Liver (tissue), 9 donors: ENCODE results near the gene TTC38. TPM values are rescaled to one million over a fixed set of nuclear protein-coding genes. Genes with fewer than 3 reads are reported as not detected.

Source experiments
- DNase-seq: peaks from one replicate; pipeline ENCODE4 v3.0.0-alpha.2; 2017; ENCODE audit warnings: low spot score
- H3K27ac ChIP-seq, 2 donors: one replicate each; pipeline ENCODE4 v1.7.0; 2013; ENCODE audit warnings: inconsistent platforms in 2 of 2, low read length in 2 of 2, control low read depth in 1 of 2, low read depth in 1 of 2, mild to moderate bottlenecking in 1 of 2
- H3K27me3 ChIP-seq, 4 donors: one replicate each; pipeline versions ENCODE4 v1.6.1 to v1.7.0; 2013; ENCODE audit warnings: low read length in 3 of 4, inconsistent platforms in 1 of 4, mild to moderate bottlenecking in 1 of 4, moderate library complexity in 1 of 4; ENCODE audit not compliant: control insufficient read depth in 4 of 4, insufficient read depth in 4 of 4
- H3K36me3 ChIP-seq, 4 donors: one replicate each; pipeline versions ENCODE4 v1.6.1 to v1.7.0; 2013; ENCODE audit warnings: low read length in 3 of 4, mild to moderate bottlenecking in 3 of 4, low read depth in 1 of 4, moderate library complexity in 1 of 4; ENCODE audit not compliant: control insufficient read depth in 4 of 4, insufficient read depth in 3 of 4
- H3K4me1 ChIP-seq, 4 donors: one replicate each; pipeline versions ENCODE4 v1.6.1 to v1.7.0; 2013; ENCODE audit warnings: low read length in 3 of 4, mild to moderate bottlenecking in 3 of 4, moderate library complexity in 1 of 4; ENCODE audit not compliant: control insufficient read depth in 4 of 4, insufficient read depth in 4 of 4
- H3K4me3 ChIP-seq, 3 donors: one replicate each; pipeline versions ENCODE4 v1.6.1 to v1.7.0; 2013; ENCODE audit warnings: low read length in 3 of 3, control low read depth in 1 of 3, low read depth in 1 of 3, mild to moderate bottlenecking in 1 of 3
- H3K9ac ChIP-seq, 2 donors: one replicate each; pipeline ENCODE4 v1.7.0; 2013; ENCODE audit warnings: low read length in 2 of 2, mild to moderate bottlenecking in 2 of 2, moderate library complexity in 2 of 2, control low read depth in 1 of 2, low read depth in 1 of 2
- H3K9me3 ChIP-seq, 4 donors: one replicate each; pipeline versions ENCODE4 v1.6.1 to v1.7.0; 2013; ENCODE audit warnings: low read length in 3 of 4; ENCODE audit not compliant: control insufficient read depth in 4 of 4
- ATF3 ChIP-seq: IDR thresholded peaks from 2 replicates; pipeline ENCODE4 v1.6.1; 2016; ENCODE audit warnings: antibody characterized with exemption
- EGR1 ChIP-seq, 2 donors: IDR thresholded peaks; 2 replicates each; pipeline ENCODE4 v1.6.1; 2016 to 2018; ENCODE audit warnings: antibody characterized with exemption in 2 of 2, low read depth in 2 of 2
- FOXA2 ChIP-seq: IDR thresholded peaks from 2 replicates; pipeline ENCODE4 v1.6.1; 2016; ENCODE audit warnings: antibody characterized with exemption
- HNF4A ChIP-seq, 2 donors: conservative IDR thresholded peaks; 2 replicates each; pipeline ENCODE4 v1.6.1; 2016; ENCODE audit warnings: antibody characterized with exemption in 2 of 2, mild to moderate bottlenecking in 2 of 2
- JUND ChIP-seq, 2 donors: IDR thresholded peaks; 2 replicates each; pipeline ENCODE4 v1.6.1; 2016; ENCODE audit warnings: antibody characterized with exemption in 2 of 2
- MAX ChIP-seq: IDR thresholded peaks from 2 replicates; pipeline ENCODE4 v1.6.1; 2016; ENCODE audit warnings: antibody characterized with exemption
- NR2F2 ChIP-seq: IDR thresholded peaks from 2 replicates; pipeline ENCODE4 v1.6.1; 2016; ENCODE audit warnings: antibody characterized with exemption
- RAD21 ChIP-seq, 2 donors: IDR thresholded peaks; 2 replicates each; pipeline ENCODE4 v1.6.1; 2016; ENCODE audit warnings: antibody characterized with exemption in 2 of 2, mild to moderate bottlenecking in 2 of 2
- REST ChIP-seq: IDR thresholded peaks from 2 replicates; pipeline ENCODE4 v1.6.1; 2016; ENCODE audit warnings: antibody characterized with exemption, mild to moderate bottlenecking
- SP1 ChIP-seq: IDR thresholded peaks from 2 replicates; pipeline ENCODE4 v1.6.1; 2018; ENCODE audit warnings: antibody characterized with exemption, mild to moderate bottlenecking
- ZBTB33 ChIP-seq: IDR thresholded peaks from 2 replicates; pipeline ENCODE4 v1.6.1; 2016; ENCODE audit warnings: antibody characterized with exemption
- WGBS: extraction: QIAGEN DNeasy Blood & Tissue Kit; methylation state at CpG from one replicate; pipeline ENCODE4 v1.1.7; 2013; 5-methylcytosine and 5-hydroxymethylcytosine counted together
- polyA plus RNA-seq, 2 donors: library from polyadenylated mRNA; stranded (reverse) in 1 of 2; unstranded in 1 of 2; fragments of 200-250 nt in 1 of 2; fragments of >200 nt in 1 of 2; fragmentation: Nextera tagmentation in 1 of 2; extraction: Ambion mirVana in 1 of 2; gene quantifications; one replicate each; pipeline versions ENCODE4 v1.2.1 to v1.2.3, GENCODE V29; 2013 to 2015
- total RNA-seq, 2 donors: library from RNA; depleted of rRNA; stranded (reverse); fragments of >200 nt; gene quantifications; one replicate each; pipeline ENCODE4 v1.2.3, GENCODE V29; 2014
- TF ChIP-seq, protein P1 (sequence below): fragments of 150-350 bp; IDR thresholded peaks from 2 replicates; pipeline ENCODE4 v1.5.1; 2017; ENCODE audit warnings: improper control_type of control experiment, low read depth, low read length; ENCODE audit not compliant: missing input control
- donor health status: healthy.
- donor health status: healthy.
- donor health status: healthy.
- donor health status: healthy.
- donor health status: healthy.

The TTC38 gene
- total and polyA plus RNA-seq, 4 donors = 63.9 to 389 (median 128) TPM

DNA sequence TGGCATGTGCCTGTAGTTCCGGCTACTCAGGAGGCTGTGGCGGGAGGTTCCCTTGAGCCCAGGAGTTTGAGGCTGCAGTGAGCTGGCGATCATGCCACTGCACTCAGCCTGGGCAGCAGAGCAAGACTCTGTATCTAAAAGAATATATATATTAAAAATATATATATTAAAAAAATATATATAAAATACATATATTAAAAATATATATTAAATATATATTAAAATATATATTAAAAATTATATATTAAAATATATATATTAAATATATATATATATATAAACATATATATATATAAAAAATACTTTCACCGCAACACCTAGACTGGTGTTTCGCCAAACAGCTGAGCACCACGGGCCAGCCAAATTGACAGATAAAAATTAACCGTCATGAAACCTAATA lies 8.8 kb downstream of the TTC38 start:
- no peaks in the 10 kb centered on the region for H3K27me3 ChIP-seq
- no peak for TF ChIP-seq MAX
- TF ChIP-seq, protein P1, sequence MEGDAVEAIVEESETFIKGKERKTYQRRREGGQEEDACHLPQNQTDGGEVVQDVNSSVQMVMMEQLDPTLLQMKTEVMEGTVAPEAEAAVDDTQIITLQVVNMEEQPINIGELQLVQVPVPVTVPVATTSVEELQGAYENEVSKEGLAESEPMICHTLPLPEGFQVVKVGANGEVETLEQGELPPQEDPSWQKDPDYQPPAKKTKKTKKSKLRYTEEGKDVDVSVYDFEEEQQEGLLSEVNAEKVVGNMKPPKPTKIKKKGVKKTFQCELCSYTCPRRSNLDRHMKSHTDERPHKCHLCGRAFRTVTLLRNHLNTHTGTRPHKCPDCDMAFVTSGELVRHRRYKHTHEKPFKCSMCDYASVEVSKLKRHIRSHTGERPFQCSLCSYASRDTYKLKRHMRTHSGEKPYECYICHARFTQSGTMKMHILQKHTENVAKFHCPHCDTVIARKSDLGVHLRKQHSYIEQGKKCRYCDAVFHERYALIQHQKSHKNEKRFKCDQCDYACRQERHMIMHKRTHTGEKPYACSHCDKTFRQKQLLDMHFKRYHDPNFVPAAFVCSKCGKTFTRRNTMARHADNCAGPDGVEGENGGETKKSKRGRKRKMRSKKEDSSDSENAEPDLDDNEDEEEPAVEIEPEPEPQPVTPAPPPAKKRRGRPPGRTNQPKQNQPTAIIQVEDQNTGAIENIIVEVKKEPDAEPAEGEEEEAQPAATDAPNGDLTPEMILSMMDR = no peak
- TF ChIP-seq HNF4A (conservative IDR thresholded peaks at IDR 0.05) = no peak
- no peak for DNase-seq
- peaks cover 49 to 89% (median 83%) of the 10 kb centered on the region in 4 donors for H3K36me3 ChIP-seq
- H3K4me1 ChIP-seq = peaks cover 0 to 5% (median 1%) of the 10 kb centered on the region in 4 donors
- H3K4me3 ChIP-seq = no peak overlapping the region
- no peak overlapping the region for H3K27ac ChIP-seq
- H3K9me3 ChIP-seq = no peaks in the 10 kb centered on the region
- no peak overlapping the region for H3K9ac ChIP-seq
- 94% methylated on average over 7 of the region's 7 CpGs for WGBS

- H3K27ac ChIP-seq = no peak overlapping the region
- no peak overlapping the region for H3K4me3 ChIP-seq
- no peak overlapping the region for H3K9ac ChIP-seq
- H3K9me3 ChIP-seq = no peaks in the 10 kb centered on the region
- no peak for TF ChIP-seq RAD21 (IDR thresholded peaks at IDR 0.05)
- TF ChIP-seq FOXA2 = no peak
- no peak for TF ChIP-seq NR2F2
- TF ChIP-seq REST = no peak
- no peak for TF ChIP-seq ATF3
- no peak for TF ChIP-seq ZBTB33
- no peak for TF ChIP-seq EGR1 (IDR thresholded peaks at IDR 0.05; ENCODE audit: low read depth in 2 of 2)
- TF ChIP-seq, protein P1 = no peak
- no peak for TF ChIP-seq SP1
- TF ChIP-seq JUND (IDR thresholded peaks at IDR 0.05) = no peak
- no peak for TF ChIP-seq HNF4A (conservative IDR thresholded peaks at IDR 0.05)
- H3K27me3 ChIP-seq = no peaks in the 10 kb centered on the region
- peaks cover 49 to 88% (median 82%) of the 10 kb centered on the region in 4 donors for H3K36me3 ChIP-seq
- 94% methylated on average over 22 of the region's 22 CpGs for WGBS
- H3K4me1 ChIP-seq = peaks cover 0 to 3% (median 0%) of the 10 kb centered on the region in 4 donors
- no peak for DNase-seq
Observed at GRCh38 chr22:46278656-46279645, 11.1 kb downstream of the TTC38 start.
